Natural killer cell (primary cell): ENCODE results near the gene CNTFR. TPM values are rescaled to one million over a fixed set of nuclear protein-coding genes. Genes with fewer than 3 reads are reported as not detected.
"Not testable (repeated sequence)": the region's sequence is repeated elsewhere in the genome, so short reads cannot be mapped to it uniquely, and the experiment has no call there.

Source experiments
- ATAC-seq, 3 donors: fragments of 150-1000 bp in 2 of 3; fragments of 200-7000 bp in 1 of 3; cut with Tn5 transposase; 1 replicate in 1 of 3; 2 replicates in 2 of 3; pipeline ENCODE4 v1.10.0; 2021; ENCODE audit warnings: mild to moderate bottlenecking in 2 of 3, moderate library complexity in 2 of 3
- DNase-seq, 2 donors: peaks; one replicate each; pipeline versions ENCODE4 v3.0.0 to v3.0.0-alpha.2; 2013 to 2021; ENCODE audit warnings: mixed read lengths in 1 of 2
- H3K27ac ChIP-seq: one replicate; pipeline ENCODE4 v1.5.1; 2013; ENCODE audit warnings: mild to moderate bottlenecking, low read length
- H3K27me3 ChIP-seq: one replicate; pipeline ENCODE4 v1.6.1; 2013; ENCODE audit warnings: low read length; ENCODE audit not compliant: control insufficient read depth, insufficient read depth
- H3K36me3 ChIP-seq: one replicate; pipeline ENCODE4 v1.6.1; 2013; ENCODE audit warnings: low read length; ENCODE audit not compliant: control insufficient read depth, insufficient read depth
- H3K4me1 ChIP-seq: one replicate; pipeline ENCODE4 v1.6.1; 2013; ENCODE audit warnings: low read length; ENCODE audit not compliant: control insufficient read depth, insufficient read depth
- H3K4me3 ChIP-seq: one replicate; pipeline ENCODE4 v1.5.1; 2013; ENCODE audit warnings: low read length
- H3K9me3 ChIP-seq: one replicate; pipeline ENCODE4 v1.6.1; 2013; ENCODE audit warnings: low read length; ENCODE audit not compliant: control insufficient read depth, insufficient read depth
- H3K27ac Mint-ChIP-seq, 2 donors: one replicate each; pipeline ENCODE4 v1.8.0; 2022; ENCODE audit warnings: mild to moderate bottlenecking in 2 of 2, mixed read lengths in 2 of 2, moderate library complexity in 1 of 2
- H3K27me3 Mint-ChIP-seq, 2 donors: one replicate each; pipeline ENCODE4 v1.8.0; 2022; ENCODE audit warnings: low read depth in 2 of 2, mixed read lengths in 2 of 2
- H3K36me3 Mint-ChIP-seq: one replicate; pipeline ENCODE4 v1.8.0; 2022; ENCODE audit warnings: mixed read lengths
- H3K4me1 Mint-ChIP-seq, 2 donors: one replicate each; pipeline ENCODE4 v1.8.0; 2022; ENCODE audit warnings: mixed read lengths in 2 of 2
- H3K4me3 Mint-ChIP-seq: one replicate; pipeline ENCODE4 v1.8.0; 2022; ENCODE audit warnings: mild to moderate bottlenecking, moderate library complexity, mixed read lengths
- H3K9me3 Mint-ChIP-seq, 2 donors: one replicate each; pipeline ENCODE4 v1.8.0; 2022; ENCODE audit warnings: mixed read lengths in 2 of 2
- WGBS: methylation state at CpG from one replicate; pipeline ENCODE4 v1.1.7; 2013; ENCODE audit warnings: missing lambda C conversion rate; ENCODE audit not compliant: insufficient coverage; 5-methylcytosine and 5-hydroxymethylcytosine counted together
- intact Hi-C: fragments of 100-400 bp; cut with micrococcal nuclease; formaldehyde crosslinking; loops from one replicate; pipeline ENCODE4 v1.14.2; 2022
- total RNA-seq, 4 donors: library from RNA; stranded (reverse); fragments of 120-200 nt in 1 of 4; gene quantifications; one replicate each; pipeline versions ENCODE4 v1.2.3 to v1.2.4, GENCODE V29; 2013 to 2022
- TF ChIP-seq, protein P1 (sequence below): fragments of 200-600 bp; IDR thresholded peaks from one replicate; pipeline ENCODE4 v1.8.0; 2022; ENCODE audit warnings: antibody characterized with exemption

Gene CNTFR
- total RNA-seq: not detected
- total RNA-seq (2013): not detected

- under 1% methylated on average over 104 of the region's 104 CpGs for WGBS
- Histone ChIP-seq H3K9me3 (no peaks in the 10 kb centered on the region), H3K4me3 (no peak within 1 kb of the TSS), H3K27ac (no peak within 1 kb of the TSS), H3K36me3 (no peaks in the 10 kb centered on the region), H3K4me1 (peaks cover 28% of the 10 kb centered on the region), H3K27me3 (peaks cover 39% of the 10 kb centered on the region)
- no peaks in the 10 kb centered on the region for H3K36me3 Mint-ChIP-seq
- no peaks in the 10 kb centered on the region for H3K9me3 Mint-ChIP-seq
- H3K4me1 Mint-ChIP-seq: peaks cover 9 to 47% of the 10 kb centered on the region in 2 donors
- intact Hi-C loops: loop anchor here (5.0 kb wide), 1 partner anchor 153 kb away; no protein-coding TSS in a partner anchor
- peak within 1 kb of the TSS in 1 of 2 donors; percentile 31 for H3K27ac Mint-ChIP-seq
- peaks cover 61 to 69% of the 10 kb centered on the region in 2 donors for H3K27me3 Mint-ChIP-seq
- peak in 1 of 2 donors; percentile 31 for DNase-seq
- TF ChIP-seq, protein P1, sequence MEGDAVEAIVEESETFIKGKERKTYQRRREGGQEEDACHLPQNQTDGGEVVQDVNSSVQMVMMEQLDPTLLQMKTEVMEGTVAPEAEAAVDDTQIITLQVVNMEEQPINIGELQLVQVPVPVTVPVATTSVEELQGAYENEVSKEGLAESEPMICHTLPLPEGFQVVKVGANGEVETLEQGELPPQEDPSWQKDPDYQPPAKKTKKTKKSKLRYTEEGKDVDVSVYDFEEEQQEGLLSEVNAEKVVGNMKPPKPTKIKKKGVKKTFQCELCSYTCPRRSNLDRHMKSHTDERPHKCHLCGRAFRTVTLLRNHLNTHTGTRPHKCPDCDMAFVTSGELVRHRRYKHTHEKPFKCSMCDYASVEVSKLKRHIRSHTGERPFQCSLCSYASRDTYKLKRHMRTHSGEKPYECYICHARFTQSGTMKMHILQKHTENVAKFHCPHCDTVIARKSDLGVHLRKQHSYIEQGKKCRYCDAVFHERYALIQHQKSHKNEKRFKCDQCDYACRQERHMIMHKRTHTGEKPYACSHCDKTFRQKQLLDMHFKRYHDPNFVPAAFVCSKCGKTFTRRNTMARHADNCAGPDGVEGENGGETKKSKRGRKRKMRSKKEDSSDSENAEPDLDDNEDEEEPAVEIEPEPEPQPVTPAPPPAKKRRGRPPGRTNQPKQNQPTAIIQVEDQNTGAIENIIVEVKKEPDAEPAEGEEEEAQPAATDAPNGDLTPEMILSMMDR: no peak
- peak within 1 kb of the TSS; percentile 55 for H3K4me3 Mint-ChIP-seq
- ATAC-seq: peak in 1 of 3 donors; percentile 27
Measured at GRCh38 chr9:34589636-34590380, at the start of gene CNTFR. TSS of gene CNTFR (minus strand) at chr9:34589724. CDS start at chr9:34568981, 20,743 bp downstream.

- intact Hi-C loops: loop anchor here (5.0 kb wide), 1 partner anchor 37 kb away; no protein-coding TSS in a partner anchor
- H3K27me3 Mint-ChIP-seq, H3K9me3 Mint-ChIP-seq, H3K4me3 Mint-ChIP-seq, H3K36me3 Mint-ChIP-seq, H3K4me3 ChIP-seq, H3K36me3 ChIP-seq, H3K27me3 ChIP-seq, DNase-seq, H3K9me3 ChIP-seq, ATAC-seq, H3K27ac Mint-ChIP-seq, H3K27ac ChIP-seq: not testable (repeated sequence)
- 85% methylated on average over 8 of the region's 8 CpGs for WGBS
- H3K4me1 Mint-ChIP-seq: peaks cover 17 to 32% of the 10 kb centered on the region in 2 donors
- peaks cover 30% of the 10 kb centered on the region for H3K4me1 ChIP-seq
Measured at GRCh38 chr9:34639322-34639721, 49.8 kb upstream of the CNTFR start.

DNA sequence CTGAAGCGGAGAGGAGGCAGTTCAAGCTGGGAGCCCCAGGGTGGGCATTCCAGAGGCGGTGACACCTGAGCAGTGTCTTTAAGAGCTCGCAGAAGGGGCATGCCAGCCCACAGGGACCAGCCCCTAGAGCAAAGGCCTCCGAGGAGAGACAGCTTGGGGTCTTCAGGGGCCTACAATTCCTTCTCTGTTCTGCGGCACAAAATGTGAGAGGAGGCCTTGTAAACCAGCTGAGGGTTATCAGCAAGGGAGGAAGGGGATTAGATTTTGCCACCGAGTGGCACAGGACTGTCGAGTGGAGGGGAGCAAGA lies 48.6 kb upstream of the CNTFR start:
- Histone ChIP-seq H3K36me3 (peaks cover 5% of the 10 kb centered on the region), H3K4me1 (peaks cover 30% of the 10 kb centered on the region), H3K27me3 (no peaks in the 10 kb centered on the region), H3K27ac (peak overlapping the region; percentile 91), H3K9me3 (no peaks in the 10 kb centered on the region), H3K4me3 (peak overlapping the region; percentile 80)
- no peak for DNase-seq
- no peak for ATAC-seq
- Mint-ChIP-seq H3K4me1 (peaks cover 17 to 38% of the 10 kb centered on the region in 2 donors), H3K27ac (peak overlapping the region; percentile 95 to 98), H3K27me3 (no peaks in the 10 kb centered on the region), H3K9me3 (no peaks in the 10 kb centered on the region), H3K4me3 (peak overlapping the region; percentile 92), H3K36me3 (no peaks in the 10 kb centered on the region)
- TF ChIP-seq, protein P1: no peak
- intact Hi-C loops: loop anchor here (5.0 kb wide), 1 partner anchor 36 kb away; no protein-coding TSS in a partner anchor
- 23% methylated on average over 7 of the region's 7 CpGs for WGBS

DNA sequence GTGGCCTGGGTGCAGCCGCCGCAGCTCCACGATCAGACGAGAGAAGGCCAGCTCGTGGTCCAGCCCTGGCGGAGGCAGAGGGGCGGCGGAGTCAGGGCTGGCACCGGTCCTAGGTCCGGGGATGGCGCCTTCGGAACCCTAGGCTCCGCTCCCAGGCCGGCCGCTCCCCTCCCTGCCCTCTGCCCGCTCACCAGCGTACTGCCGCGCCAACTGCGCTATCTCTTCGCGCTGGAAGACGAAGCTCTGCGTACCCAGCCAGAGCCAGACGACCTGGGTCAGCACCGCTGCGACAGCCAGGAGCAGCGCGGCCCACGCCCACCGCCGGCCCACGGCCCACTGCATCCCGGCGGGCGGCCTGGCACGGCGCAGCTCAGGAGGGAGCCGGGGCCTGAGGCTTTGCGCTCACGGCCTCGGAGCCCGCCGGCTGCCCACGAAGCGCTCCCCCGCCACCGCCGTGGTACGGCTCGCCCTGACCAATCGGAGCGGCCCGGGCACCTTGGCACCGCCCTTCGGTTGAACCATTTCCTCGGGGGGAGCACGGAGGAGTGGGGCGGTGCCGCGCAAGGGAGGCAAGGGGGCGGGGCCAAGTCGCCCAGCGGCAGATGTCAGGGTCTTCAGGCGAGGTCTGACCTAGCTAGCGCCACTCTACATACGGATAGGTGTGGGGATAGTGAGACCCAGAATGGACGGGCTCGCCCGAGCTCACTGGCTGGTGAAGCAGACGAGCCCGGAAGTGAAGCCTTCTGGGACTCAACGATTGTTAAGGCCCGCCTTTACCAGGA lies 48.0 kb upstream of the CNTFR start, which contains the start of gene SIGMAR1:
Gene SIGMAR1, minus strand, starts transcription at position 432 of the 782 bp plus-strand sequence. Its CDS starts 90 bp downstream, at position 342.
- peaks cover 30% of the 10 kb centered on the region for H3K4me1 ChIP-seq
- no peaks in the 10 kb centered on the region for H3K36me3 Mint-ChIP-seq
- H3K9me3 Mint-ChIP-seq: no peaks in the 10 kb centered on the region
- no peaks in the 10 kb centered on the region for H3K27me3 ChIP-seq
- peak; percentile 94 to 98 (median 95) for ATAC-seq
- no peaks in the 10 kb centered on the region for H3K9me3 ChIP-seq
- peak within 1 kb of the TSS; percentile 95 to 98 for H3K27ac Mint-ChIP-seq
- no peaks in the 10 kb centered on the region for H3K27me3 Mint-ChIP-seq
- H3K27ac ChIP-seq: peak within 1 kb of the TSS; percentile 91
- under 1% methylated on average over 73 of the region's 74 CpGs for WGBS
- peaks cover 5% of the 10 kb centered on the region for H3K36me3 ChIP-seq
- H3K4me3 Mint-ChIP-seq: peak within 1 kb of the TSS; percentile 92
- H3K4me3 ChIP-seq: peak within 1 kb of the TSS; percentile 82
- peak; percentile 95 to 96 for DNase-seq
- TF ChIP-seq, protein P1: no peak
- H3K4me1 Mint-ChIP-seq: peaks cover 17 to 38% of the 10 kb centered on the region in 2 donors
- intact Hi-C loops: loop anchor here (1.0 to 5.0 kb wide), 3 partner anchors 9 to 35 kb away; partner anchors contain the start of gene GALT
